ENCODE results near the gene ZNF438. TPM values are rescaled to one million over a fixed set of nuclear protein-coding genes. Genes with fewer than 3 reads are reported as not detected.

ZNF438 gene
- total and polyA plus RNA-seq, 2 of the 8 experiments (the other 6 are each of a cell fraction or from before 2014, with no cell fraction given): 0.95 to 1.7 TPM

DNA sequence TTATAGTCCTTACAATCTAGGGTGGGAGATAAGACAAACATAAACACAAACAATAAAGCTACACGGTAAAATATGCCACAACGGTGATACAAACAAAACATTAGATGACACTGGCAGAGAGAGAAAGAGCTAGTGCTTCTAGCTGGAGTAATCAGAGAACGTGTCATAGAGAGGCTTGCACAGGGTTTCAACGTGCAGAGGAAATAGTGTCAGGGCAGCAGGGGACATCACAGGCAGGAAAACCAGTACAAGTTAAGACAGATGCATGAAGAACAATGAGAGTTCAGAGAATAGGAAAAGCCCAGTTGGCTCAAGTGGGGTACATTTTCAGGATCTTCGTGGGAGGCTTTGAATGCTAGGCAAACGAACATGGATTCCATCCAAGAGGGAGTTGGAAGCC, 91.4 kb downstream of the ZNF438 start:
- Histone ChIP-seq H3K9ac (replicated peaks in 1 of 4; ENCODE audit: extremely low read depth in 1 of 4, low read depth in 3 of 4, low read length in 3 of 4) (no peak overlapping the region), H4K8ac (ENCODE audit: extremely low read depth, insufficient read depth, low read length) (no peak overlapping the region), H3K4me2 (ENCODE audit: insufficient read depth in 1 of 2, low read depth in 2 of 2, low read length in 2 of 2) (no peak overlapping the region), H2BK15ac (ENCODE audit: low read length) (no peak overlapping the region), H4K20me1 (replicated peaks in 1 of 2; ENCODE audit: control insufficient read depth in 1 of 2, insufficient read depth in 2 of 2, low read length in 2 of 2) (no peaks in the 10 kb centered on the region), H3K4me3 (ENCODE audit: extremely low read depth in 1 of 4, insufficient read depth in 2 of 4, low read depth in 3 of 4, low read length in 4 of 4) (no peak overlapping the region), H3K18ac (ENCODE audit: extremely low read depth, low read length) (no peak overlapping the region), H4K91ac (replicated peaks; ENCODE audit: insufficient read length, low read length) (no peak overlapping the region), H3K27ac (ENCODE audit: low read depth, low read length) (no peak overlapping the region), H3K27me3 (replicated peaks in 1 of 4; ENCODE audit: control insufficient read depth in 3 of 4, extremely low read depth in 1 of 4, insufficient read depth in 3 of 4, low read length in 3 of 4) (no peaks in the 10 kb centered on the region), H2AK5ac (ENCODE audit: low read depth, low read length) (no peak overlapping the region), H3K4ac (replicated peaks; ENCODE audit: insufficient read length, low read depth, low read length) (no peak overlapping the region), H2AFZ (ENCODE audit: low read length) (no peak overlapping the region), H3K23ac (ENCODE audit: insufficient read length) (no peak overlapping the region), H3K56ac (replicated peaks; ENCODE audit: insufficient read length, low read depth, low read length) (no peak overlapping the region), H3K4me1 (replicated peaks in 1 of 4; ENCODE audit: control insufficient read depth in 3 of 4, insufficient read depth in 4 of 4, low read length in 3 of 4) (no peaks in the 10 kb centered on the region; a peak in 1 of 7 replicates), H3K14ac (ENCODE audit: insufficient read length) (no peak overlapping the region), H3K23me2 (ENCODE audit: low read depth, low read length) (no peaks in the 10 kb centered on the region), H3K79me1 (ENCODE audit: low read depth, low read length) (no peaks in the 10 kb centered on the region), H3K9me3 (ENCODE audit: insufficient read depth in 2 of 2, low read depth in 1 of 2, low read length in 1 of 2) (no peaks in the 10 kb centered on the region), H4K5ac (ENCODE audit: insufficient read length, low read depth, low read length) (no peak overlapping the region), H2BK5ac (ENCODE audit: low read depth, low read length) (no peak overlapping the region), H3K36me3 (ENCODE audit: control insufficient read depth in 2 of 4, insufficient read depth in 4 of 4, low read length in 3 of 4) (no peaks in the 10 kb centered on the region), H2BK20ac (ENCODE audit: low read length) (no peak overlapping the region), H2BK12ac (ENCODE audit: low read depth, low read length) (no peak overlapping the region), H3K79me2 (ENCODE audit: control insufficient read depth in 1 of 2, insufficient read depth in 2 of 2, low read length in 2 of 2) (no peaks in the 10 kb centered on the region), H2BK120ac (replicated peaks; ENCODE audit: low read depth, low read length) (no peak overlapping the region)
- no peak for TF ChIP-seq CHD1 (IDR thresholded peaks at IDR 0.05; ENCODE audit: low read depth, low read length)
- TF ChIP-seq TBP (IDR thresholded peaks at IDR 0.05; ENCODE audit: low read depth, low read length): no peak
- TF ChIP-seq SP2 (IDR thresholded peaks at IDR 0.05; ENCODE audit: low read length): no peak
- TF ChIP-seq SUZ12 (IDR thresholded peaks at IDR 0.05; ENCODE audit: low read length): no peak
- no peak for TF ChIP-seq SIRT6 (IDR thresholded peaks at IDR 0.05; ENCODE audit: low read length)
- TF ChIP-seq CBX5 (IDR thresholded peaks at IDR 0.05; ENCODE audit: low read depth, low read length): no peak
- TF ChIP-seq TEAD4 (IDR thresholded peaks at IDR 0.05; ENCODE audit: low read depth, low read length): no peak
- no peak for TF ChIP-seq RXRA (IDR thresholded peaks at IDR 0.05; ENCODE audit: insufficient read depth, low read depth, low read length)
- TF ChIP-seq, protein P1, sequence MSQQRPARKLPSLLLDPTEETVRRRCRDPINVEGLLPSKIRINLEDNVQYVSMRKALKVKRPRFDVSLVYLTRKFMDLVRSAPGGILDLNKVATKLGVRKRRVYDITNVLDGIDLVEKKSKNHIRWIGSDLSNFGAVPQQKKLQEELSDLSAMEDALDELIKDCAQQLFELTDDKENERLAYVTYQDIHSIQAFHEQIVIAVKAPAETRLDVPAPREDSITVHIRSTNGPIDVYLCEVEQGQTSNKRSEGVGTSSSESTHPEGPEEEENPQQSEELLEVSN (IDR thresholded peaks at IDR 0.05): no peak
- TF ChIP-seq JUND (IDR thresholded peaks at IDR 0.05; ENCODE audit: low read length): no peak
- no peak for DNase-seq (ENCODE audit: low read depth in 1 of 2, low spot score in 2 of 2)
- WGBS, 2 experiments (ENCODE audit: extremely low coverage in 1 of 2, insufficient coverage in 1 of 2, insufficient read length in 1 of 2, insufficient replicate concordance in 2 of 2, low coverage in 1 of 2, low lambda C conversion rate in 2 of 2, missing lambda C conversion rate in 1 of 2): 84% methylated on average over 6 of the region's 6 CpGs; no CpG with 5 or more reads in 1 of the 2 experiments
- POLR2A ChIA-PET (ENCODE audit: partially characterized antibody): no interaction called here
- FAIRE-seq: no peak
- CTCF ChIA-PET (ENCODE audit: partially characterized antibody): no interaction called here
